Fibroblast of villous mesenchyme (primary cell): ENCODE data around the gene HOTAIR. TPM values are rescaled to one million over a fixed set of nuclear protein-coding genes. Genes with fewer than 3 reads are reported as not detected.

Experiments used
- DNase-seq: peaks from one replicate; pipeline ENCODE4 v3.0.0-alpha.2; 2010; ENCODE audit warnings: low read depth
- H3K4me3 ChIP-seq: 2 replicates; pipeline ENCODE4 v1.5.1; 2011; ENCODE audit warnings: low read depth, mild to moderate bottlenecking, low read length
- CTCF ChIP-seq: IDR thresholded peaks from 2 replicates; pipeline ENCODE4 v1.5.1; 2012; ENCODE audit warnings: low read depth, mild to moderate bottlenecking, low read length; ENCODE audit not compliant: insufficient read depth
- total RNA-seq: library from RNA; depleted of rRNA; stranded (reverse); fragments of >200 nt; gene quantifications from 2 replicates; pipeline ENCODE4 v1.2.3, GENCODE V29; 2012

The HOTAIR gene
- total RNA-seq, 1 donor: 0.86 TPM

GRCh38 chr12:53971686-53972085 lies 3.1 kb downstream of the HOTAIR start:
- H3K4me3 ChIP-seq: no peak overlapping the region
- no peak for TF ChIP-seq CTCF
- no peak for DNase-seq

GRCh38 chr12:53971129-53971528 lies 3.6 kb downstream of the HOTAIR start:
- TF ChIP-seq CTCF: no peak
- H3K4me3 ChIP-seq: no peak overlapping the region
- no peak for DNase-seq

GRCh38 chr12:53970451-53970850 lies 4.3 kb downstream of the HOTAIR start:
- no peak for TF ChIP-seq CTCF
- no peak for DNase-seq

GRCh38 chr12:53969588-53970259 lies 5.0 kb downstream of the HOTAIR start:
- no peak for DNase-seq
- H3K4me3 ChIP-seq: no peak overlapping the region
- TF ChIP-seq CTCF: no peak

More at GRCh38 chr12:53970451-53970850, 4.3 kb downstream of the HOTAIR start:
- H3K4me3 ChIP-seq: no peak overlapping the region

GRCh38 chr12:53968214-53969127 lies 6.3 kb downstream of the HOTAIR start:
- no peak for DNase-seq
- H3K4me3 ChIP-seq: peak overlapping the region; percentile 66
- no peak for TF ChIP-seq CTCF

GRCh38 chr12:53967421-53967925 lies 7.3 kb downstream of the HOTAIR start:
- no peak for TF ChIP-seq CTCF
- no peak for DNase-seq
- peak overlapping the region; percentile 66 for H3K4me3 ChIP-seq
